Cerebellar cortex (tissue), 1 donor: Measurements from ENCODE around the gene ELFN2.

ENCODE experiments used
- DNase-seq: peaks from one replicate; pipeline ENCODE4 v3.0.0-alpha.2; 2015; ENCODE audit warnings: low spot score

The ELFN2 gene

DNA sequence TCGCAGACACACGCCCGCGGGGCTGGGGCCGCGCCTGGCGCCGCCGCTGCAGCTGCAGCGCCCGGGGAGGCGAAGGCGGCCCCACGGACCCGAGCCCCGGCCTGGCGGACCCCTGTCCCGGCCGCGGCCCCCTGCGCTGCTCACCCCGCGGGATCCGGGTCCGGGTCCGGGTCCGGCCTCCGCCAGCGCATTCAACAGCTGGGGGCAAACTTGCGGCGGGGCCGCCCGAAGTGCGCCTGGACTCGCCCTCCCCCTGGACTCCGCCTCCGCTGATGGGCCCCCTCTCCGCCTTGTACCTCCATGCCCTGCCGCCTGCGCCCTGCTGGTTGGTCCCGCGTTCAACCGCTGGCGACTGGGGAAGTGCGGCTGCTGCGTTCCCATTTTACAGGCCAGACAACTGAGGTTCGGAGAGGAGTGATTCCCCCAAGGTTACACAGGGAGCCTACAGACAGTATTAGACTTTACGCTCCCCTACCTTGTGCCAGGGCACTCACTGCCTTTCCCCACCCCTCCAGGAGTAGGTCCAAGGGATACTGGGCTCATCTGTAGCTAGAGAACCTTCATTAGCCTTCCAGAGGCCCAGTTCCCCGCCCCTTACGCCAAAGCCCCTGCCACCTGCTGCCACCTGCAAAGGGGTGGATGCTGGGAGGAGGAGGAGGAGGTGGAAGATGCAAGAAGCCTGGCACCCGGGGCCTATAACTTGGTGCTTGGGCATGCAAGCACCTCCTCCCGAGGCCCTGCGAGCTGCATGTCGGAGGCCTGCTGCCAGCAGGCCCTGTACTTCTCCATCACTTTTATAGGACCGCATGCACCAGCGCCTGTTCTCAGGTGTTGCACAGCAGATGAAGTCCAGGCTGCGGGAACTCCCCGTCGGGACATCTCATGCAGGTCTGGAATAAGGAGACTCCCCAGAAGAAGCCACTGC, 694 bp upstream of the ELFN2 start:
- no peak for DNase-seq

- no peak for DNase-seq
Observed at GRCh38 chr22:37426706-37427134, 559 bp downstream of the ELFN2 start.

GRCh38 chr22:37425800-37426705, 1.2 kb downstream of the ELFN2 start:
- DNase-seq = no peak

DNA sequence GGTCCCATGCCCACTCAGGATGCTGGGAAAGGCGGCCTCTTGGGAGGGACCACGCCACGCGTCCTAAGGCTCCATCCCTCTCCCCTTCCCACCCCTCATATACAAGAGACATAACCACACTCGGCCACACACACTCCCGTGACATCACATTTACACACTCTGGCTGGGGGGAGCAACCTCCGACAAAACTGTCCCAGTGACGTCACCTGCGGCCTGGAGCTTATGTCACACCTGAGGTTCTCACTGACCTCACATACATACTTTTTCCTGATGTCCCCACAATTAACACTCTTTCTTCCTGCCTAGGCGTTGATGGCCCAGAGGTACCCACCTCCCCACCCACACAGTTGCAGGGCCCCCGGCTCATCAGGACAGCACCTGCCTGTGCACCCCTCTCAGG, 1.9 kb downstream of the ELFN2 start:
- DNase-seq = no peak

- no peak for DNase-seq
Observed at GRCh38 chr22:37423283-37423682, 4.0 kb downstream of the ELFN2 start.

- DNase-seq = no peak
Observed at GRCh38 chr22:37421468-37421877, 5.8 kb downstream of the ELFN2 start.

DNA sequence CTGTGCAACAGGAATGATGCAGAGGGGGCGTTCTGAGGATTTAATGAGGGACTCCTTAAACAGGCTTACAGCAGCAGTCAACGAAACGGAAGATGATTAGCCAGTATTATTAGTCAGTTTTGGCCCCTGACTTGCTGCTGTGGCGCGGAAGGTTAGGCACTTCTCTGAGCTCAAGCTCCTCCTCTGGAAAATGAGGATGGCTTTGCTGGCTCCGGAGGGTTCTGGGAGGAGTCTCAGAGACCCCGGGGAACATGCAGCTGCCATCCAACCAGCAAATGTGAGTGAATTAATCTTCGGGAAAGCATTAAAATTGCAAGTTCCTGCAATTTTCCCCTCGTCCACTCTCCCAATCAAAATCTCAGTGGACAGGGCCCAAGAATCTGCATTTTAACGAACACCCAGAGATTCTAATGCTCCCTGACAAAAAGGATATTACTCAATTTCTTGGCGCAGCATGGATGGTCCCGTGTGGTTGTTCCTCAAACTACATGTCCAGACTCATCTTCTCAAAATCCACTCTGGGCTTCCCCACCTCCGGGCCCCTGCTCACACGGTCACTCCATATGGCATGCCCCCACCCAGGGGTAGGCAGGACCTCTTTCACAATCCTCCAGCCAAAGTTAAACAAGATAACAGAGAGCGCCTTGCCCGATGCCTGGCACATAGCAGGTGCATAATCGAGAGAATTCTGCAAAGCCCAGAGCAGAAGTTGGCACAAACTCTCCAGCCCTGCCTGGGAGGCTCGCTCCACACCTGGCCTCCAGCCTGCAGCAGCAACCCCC, 6.4 kb downstream of the ELFN2 start:
- no peak for DNase-seq

- DNase-seq = no peak
Observed at GRCh38 chr22:37419969-37420685, 7.2 kb downstream of the ELFN2 start.

GRCh38 chr22:37419370-37419968, 7.8 kb downstream of the ELFN2 start:
- no peak for DNase-seq

DNA sequence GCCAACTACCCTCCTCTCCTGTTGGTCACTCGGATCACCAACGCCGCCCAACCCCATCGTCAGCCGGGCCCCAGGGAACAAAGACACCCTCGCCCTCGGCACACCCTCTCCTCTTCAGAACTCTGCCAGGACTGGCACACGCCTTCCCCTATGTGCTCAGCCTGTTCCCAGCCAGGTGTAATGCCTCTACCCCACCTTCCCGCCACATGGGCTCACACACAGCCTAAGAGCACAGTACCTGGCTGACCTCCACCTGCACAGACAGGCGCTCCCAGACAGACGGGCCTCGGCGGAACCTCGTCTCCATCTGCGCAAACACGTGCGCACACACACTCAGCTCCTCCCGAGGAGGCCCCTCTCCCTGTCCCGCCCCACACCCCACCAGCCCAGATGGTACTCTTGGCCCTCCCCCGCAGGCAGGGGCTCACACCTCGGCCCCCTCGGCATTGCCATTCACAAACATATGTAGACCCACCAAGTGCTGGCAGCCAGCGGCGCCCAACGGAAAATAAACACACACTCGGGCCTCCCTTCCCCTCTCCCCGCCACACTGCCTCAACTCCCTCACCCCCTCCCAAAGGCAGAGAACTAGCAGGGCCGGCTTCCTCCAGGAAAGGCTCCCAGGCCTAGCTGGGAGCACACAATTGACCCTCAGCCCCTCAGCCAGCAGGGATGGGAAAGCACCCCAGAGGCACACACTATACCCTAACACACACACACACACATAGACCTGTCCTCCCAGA, 8.5 kb downstream of the ELFN2 start:
- DNase-seq = no peak

DNA sequence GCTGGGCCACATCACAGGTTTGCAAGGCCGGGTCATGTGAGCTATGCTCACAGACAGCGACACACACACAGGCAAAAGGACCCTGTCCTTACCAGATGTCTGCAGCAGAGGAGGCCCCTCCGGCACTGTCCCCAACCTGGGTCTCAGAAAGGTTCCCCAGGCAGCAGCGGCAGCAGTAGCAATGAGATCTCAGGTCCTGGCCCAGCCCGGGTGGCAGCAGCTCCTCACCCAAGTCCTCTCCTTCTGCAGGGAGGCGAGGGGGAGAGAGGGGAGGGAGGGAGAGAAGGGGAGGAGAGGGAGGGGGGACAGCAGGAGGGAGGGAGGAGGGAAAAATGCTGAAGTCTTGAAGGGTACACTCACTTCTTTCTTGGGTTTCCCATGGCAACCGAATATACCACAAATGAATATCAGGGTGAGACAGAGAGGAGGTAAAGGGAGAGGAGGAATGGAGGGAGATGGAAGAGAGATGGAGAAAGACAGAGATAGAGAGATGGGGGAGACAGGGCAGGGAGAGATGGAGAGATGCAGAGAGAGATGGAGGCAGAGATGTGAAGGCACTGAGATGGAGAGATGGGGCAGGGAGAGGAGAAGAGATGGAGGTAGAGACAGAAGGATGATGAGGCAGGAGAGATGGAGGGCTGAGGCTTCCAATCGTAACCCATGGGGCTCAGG, 9.5 kb downstream of the ELFN2 start:
- no peak for DNase-seq

DNA sequence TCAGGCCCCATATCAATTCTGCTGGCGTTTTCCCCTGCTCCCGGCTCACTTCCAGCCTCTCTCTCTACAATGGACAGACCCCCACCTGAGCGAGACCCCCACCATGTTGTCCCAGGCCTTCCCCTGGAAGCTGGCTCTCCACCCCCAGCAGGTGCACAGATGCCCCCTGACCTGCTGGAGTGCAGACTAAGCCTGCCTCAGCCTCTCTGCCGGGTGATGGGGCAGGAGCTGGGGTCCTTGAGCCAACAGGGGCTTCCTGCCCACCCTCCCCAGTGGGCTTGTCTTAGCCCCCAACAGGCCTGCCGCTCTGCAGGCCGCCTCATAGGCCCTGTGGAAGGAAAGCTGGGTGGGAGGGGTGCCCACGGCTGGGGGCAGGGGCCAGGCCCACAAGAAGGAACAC, 10.0 kb downstream of the ELFN2 start:
- DNase-seq = no peak

GRCh38 chr22:37416827-37417226, 10.5 kb downstream of the ELFN2 start:
- no peak for DNase-seq

GRCh38 chr22:37416389-37416788, 10.9 kb downstream of the ELFN2 start:
- DNase-seq = no peak

DNA sequence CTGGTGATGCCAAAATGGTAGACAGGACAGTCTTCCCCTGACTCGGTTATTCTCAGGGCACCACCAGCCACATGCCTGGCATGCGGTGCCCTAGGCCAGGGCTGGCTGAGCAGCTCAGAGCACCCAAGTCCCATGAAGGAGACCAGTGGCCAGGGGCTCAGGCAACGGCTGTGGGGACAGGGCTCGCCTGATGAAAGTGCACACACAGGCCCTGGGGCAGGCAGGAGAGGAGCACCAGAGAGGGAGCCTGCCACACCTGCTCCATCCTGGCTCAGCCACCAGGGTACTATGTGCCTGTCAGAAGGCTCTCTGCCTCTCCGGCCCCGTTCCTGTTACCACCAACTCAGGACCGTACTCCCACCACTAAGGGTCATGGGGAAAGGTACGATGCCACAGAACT, 12.1 kb downstream of the ELFN2 start:
- DNase-seq = no peak

GRCh38 chr22:37414288-37414687, 13.0 kb downstream of the ELFN2 start:
- DNase-seq = no peak

GRCh38 chr22:37413546-37413945, 13.7 kb downstream of the ELFN2 start:
- no peak for DNase-seq

DNA sequence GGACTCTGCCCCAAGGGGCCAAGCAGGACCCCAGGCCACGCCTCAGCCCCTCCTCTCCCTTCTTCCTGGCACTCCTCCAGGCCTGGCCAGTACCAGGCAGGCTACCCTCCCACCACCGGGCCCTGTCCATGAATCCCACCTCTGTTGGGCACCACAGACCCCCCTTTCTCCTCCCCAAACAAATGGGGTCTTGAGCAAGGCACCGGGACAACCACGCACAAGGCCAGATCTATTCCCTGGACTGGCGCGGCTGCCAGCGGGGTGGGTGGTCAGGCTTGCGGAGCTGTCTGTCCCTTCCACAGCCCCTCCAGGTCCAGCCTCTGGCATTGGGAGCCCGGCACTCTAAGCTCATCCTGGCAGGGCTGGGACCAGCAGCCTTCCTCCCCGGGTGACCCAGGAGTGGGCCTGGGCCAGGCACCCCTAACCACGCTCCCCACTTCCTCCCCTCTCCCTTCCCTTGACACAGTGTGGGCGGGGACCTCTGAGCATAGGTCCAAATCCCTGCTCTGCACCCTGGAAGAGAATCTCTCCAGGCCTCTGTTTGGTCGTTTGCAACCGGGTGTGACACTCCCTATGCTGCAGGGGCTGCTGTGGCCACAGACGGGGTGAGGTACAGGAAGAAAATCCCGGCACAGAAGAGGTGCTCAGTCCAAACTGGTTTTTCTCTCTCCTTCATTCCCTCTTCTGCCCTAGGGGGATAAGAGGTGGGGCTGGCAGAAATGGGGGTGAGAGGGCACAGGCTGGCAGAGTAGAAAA, 14.6 kb downstream of the ELFN2 start:
- no peak for DNase-seq

DNA sequence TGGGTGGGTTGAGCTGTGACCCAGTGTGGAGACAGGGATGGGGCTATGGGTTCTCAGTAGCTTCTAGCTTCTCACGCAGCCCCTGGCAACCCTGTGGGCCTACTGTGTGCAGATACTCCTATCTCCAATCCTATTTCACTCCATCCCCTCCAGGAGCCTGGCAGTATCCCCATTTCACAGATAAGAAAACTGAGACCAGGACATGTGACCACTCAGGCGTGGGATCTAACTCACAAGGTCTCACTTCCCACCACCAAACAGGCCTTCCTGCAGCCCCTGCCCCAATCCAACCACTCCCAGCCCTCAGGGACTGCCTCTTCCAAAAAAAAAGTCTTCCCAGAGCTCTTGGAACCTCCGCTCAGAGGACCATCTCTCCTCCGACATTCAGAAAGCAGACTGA, 15.6 kb downstream of the ELFN2 start:
- DNase-seq = no peak
